Vagina (tissue), 2 donors: ENCODE results near the gene LMCD1. TPM values are rescaled to one million over a fixed set of nuclear protein-coding genes. Genes with fewer than 3 reads are reported as not detected.

Experiments used
- DNase-seq, 2 donors: peaks; one replicate each; pipeline ENCODE4 v3.0.0-alpha.2; 2017; ENCODE audit errors: extremely low spot score in 2 of 2
- H3K27ac ChIP-seq: fragments of 200-600 bp; sonication (generic); one replicate; pipeline ENCODE4 v1.5.1; 2019
- H3K27me3 ChIP-seq: fragments of 200-600 bp; sonication (generic); one replicate; pipeline ENCODE4 v1.5.1; 2019
- H3K36me3 ChIP-seq, 2 donors: fragments of 200-600 bp; sonication (generic); one replicate each; pipeline ENCODE4 v1.5.1; 2017 to 2019
- H3K4me1 ChIP-seq: fragments of 200-600 bp; sonication (generic); one replicate; pipeline ENCODE4 v1.5.1; 2019
- H3K4me3 ChIP-seq, 2 donors: fragments of 200-600 bp; sonication (generic); 1 replicate in 1 of 2; 2 replicates in 1 of 2; pipeline ENCODE4 v1.5.1; 2016 to 2019
- H3K9me3 ChIP-seq: fragments of 200-600 bp; sonication (generic); one replicate; pipeline ENCODE4 v1.5.1; 2019
- CTCF ChIP-seq, 3 experiments: fragments of 450-650 bp in 2 of 3; fragments of 200-600 bp in 1 of 3; sonication (generic) in 1 of 3; IDR thresholded peaks; one replicate each; pipeline ENCODE4 v1.5.1; 2017 to 2019; ENCODE audit warnings: antibody characterized with exemption in 3 of 3, mild to moderate bottlenecking in 2 of 3, moderate library complexity in 2 of 3
- POLR2A ChIP-seq, 2 donors: fragments of 450-650 bp; IDR thresholded peaks; one replicate each; pipeline ENCODE4 v1.6.1; 2017; ENCODE audit warnings: antibody characterized with exemption in 2 of 2, mild to moderate bottlenecking in 2 of 2, moderate library complexity in 2 of 2
- POLR2AphosphoS5 ChIP-seq, 2 donors: sonication (generic); formaldehyde crosslinking; IDR thresholded peaks; one replicate each; pipeline ENCODE4 v1.9.0; 2017; ENCODE audit warnings: antibody characterized with exemption in 2 of 2, mild to moderate bottlenecking in 2 of 2, low read depth in 1 of 2; ENCODE audit not compliant: insufficient read depth in 1 of 2
- intact Hi-C: fragments of 100-400 bp; cut with DNase I; formaldehyde crosslinking; loops from one replicate; pipeline ENCODE4 v1.15.1; 2023
- total RNA-seq: library from RNA; depleted of rRNA; stranded (reverse); fragments of >200 nt; gene quantifications from one replicate; pipeline ENCODE4 v1.2.3, GENCODE V29; 2016

Gene LMCD1
- total RNA-seq, 1 donor from 2014 or later = 78.3 TPM

- Histone ChIP-seq H3K4me1 (peaks cover 11% of the 10 kb centered on the region), H3K27me3 (no peaks in the 10 kb centered on the region), H3K9me3 (no peaks in the 10 kb centered on the region), H3K4me3 (no peak overlapping the region), H3K36me3 (no peaks in the 10 kb centered on the region), H3K27ac (no peak overlapping the region)
- no peak for TF ChIP-seq POLR2A (IDR thresholded peaks at IDR 0.05)
- TF ChIP-seq CTCF (IDR thresholded peaks at IDR 0.05) = peak; percentile 81 to 94 (median 91)
- peak in 1 of 2 donors; percentile 24 for TF ChIP-seq POLR2AphosphoS5 (IDR thresholded peaks at IDR 0.05; ENCODE audit: insufficient read depth in 1 of 2, low read depth in 1 of 2)
- intact Hi-C loops = loop anchor here (5.0 kb wide), 1 partner anchor 181 kb away; no protein-coding TSS in a partner anchor
- DNase-seq = no peak
Measured at GRCh38 chr3:8622873-8623691, 121.5 kb downstream of the LMCD1 start.

GRCh38 chr3:8623741-8624140 lies 122.1 kb downstream of the LMCD1 start:
- no peaks in the 10 kb centered on the region for H3K27me3 ChIP-seq
- no peak for TF ChIP-seq POLR2A (IDR thresholded peaks at IDR 0.05)
- no peak for TF ChIP-seq POLR2AphosphoS5 (IDR thresholded peaks at IDR 0.05; ENCODE audit: insufficient read depth in 1 of 2, low read depth in 1 of 2)
- TF ChIP-seq CTCF (IDR thresholded peaks at IDR 0.05) = no peak
- H3K27ac ChIP-seq = no peak overlapping the region
- no peak overlapping the region for H3K4me3 ChIP-seq
- H3K9me3 ChIP-seq = no peaks in the 10 kb centered on the region
- DNase-seq = no peak
- H3K4me1 ChIP-seq = peaks cover 11% of the 10 kb centered on the region
- H3K36me3 ChIP-seq = no peaks in the 10 kb centered on the region
- intact Hi-C loops = loop anchor here (5.0 kb wide), 1 partner anchor 181 kb away; no protein-coding TSS in a partner anchor

Other genes with a start within 250 kb of the LMCD1 start
- not detected for gene SSUH2, start 143.0 kb downstream of the LMCD1 start, total RNA-seq
- not detected for gene CAV3, start 232.0 kb downstream of the LMCD1 start, total RNA-seq